ENCODE measurements around the gene CALN1.

GRCh38 chr7:71925663-71926062, 486.5 kb downstream of the CALN1 start:
- TF ChIP-seq, protein P1, sequence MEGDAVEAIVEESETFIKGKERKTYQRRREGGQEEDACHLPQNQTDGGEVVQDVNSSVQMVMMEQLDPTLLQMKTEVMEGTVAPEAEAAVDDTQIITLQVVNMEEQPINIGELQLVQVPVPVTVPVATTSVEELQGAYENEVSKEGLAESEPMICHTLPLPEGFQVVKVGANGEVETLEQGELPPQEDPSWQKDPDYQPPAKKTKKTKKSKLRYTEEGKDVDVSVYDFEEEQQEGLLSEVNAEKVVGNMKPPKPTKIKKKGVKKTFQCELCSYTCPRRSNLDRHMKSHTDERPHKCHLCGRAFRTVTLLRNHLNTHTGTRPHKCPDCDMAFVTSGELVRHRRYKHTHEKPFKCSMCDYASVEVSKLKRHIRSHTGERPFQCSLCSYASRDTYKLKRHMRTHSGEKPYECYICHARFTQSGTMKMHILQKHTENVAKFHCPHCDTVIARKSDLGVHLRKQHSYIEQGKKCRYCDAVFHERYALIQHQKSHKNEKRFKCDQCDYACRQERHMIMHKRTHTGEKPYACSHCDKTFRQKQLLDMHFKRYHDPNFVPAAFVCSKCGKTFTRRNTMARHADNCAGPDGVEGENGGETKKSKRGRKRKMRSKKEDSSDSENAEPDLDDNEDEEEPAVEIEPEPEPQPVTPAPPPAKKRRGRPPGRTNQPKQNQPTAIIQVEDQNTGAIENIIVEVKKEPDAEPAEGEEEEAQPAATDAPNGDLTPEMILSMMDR (IDR thresholded peaks at IDR 0.05): peak; percentile 40
- TF ChIP-seq ZFX (IDR thresholded peaks at IDR 0.05; ENCODE audit: borderline replicate concordance): no peak

Data from 22Rv1 (cell line).